HUES64 (cell line): ENCODE results near the gene SPSB3.

Experiments
- H3K27ac ChIP-seq: 2 replicates; pipeline ENCODE4 v1.7.0; 2013; ENCODE audit warnings: low read depth, low read length, inconsistent platforms
- H3K27me3 ChIP-seq: 2 replicates; pipeline ENCODE4 v1.6.1; 2013; ENCODE audit warnings: mild to moderate bottlenecking, low read length; ENCODE audit not compliant: insufficient read depth
- H3K36me3 ChIP-seq: 2 replicates; pipeline ENCODE4 v1.6.1; 2013; ENCODE audit warnings: mild to moderate bottlenecking, low read length; ENCODE audit not compliant: insufficient read depth
- H3K4me1 ChIP-seq: 2 replicates; pipeline ENCODE4 v1.6.1; 2013; ENCODE audit warnings: mild to moderate bottlenecking, low read length, moderate library complexity; ENCODE audit not compliant: insufficient read depth
- H3K4me3 ChIP-seq: 2 replicates; pipeline ENCODE4 v1.5.1; 2013; ENCODE audit warnings: mild to moderate bottlenecking, low read length, moderate library complexity
- H3K9ac ChIP-seq: 2 replicates; pipeline ENCODE4 v1.6.1; 2013; ENCODE audit warnings: mild to moderate bottlenecking, low read depth, low read length
- H3K9me3 ChIP-seq: 2 replicates; pipeline ENCODE4 v1.6.1; 2013; ENCODE audit warnings: low read depth, low read length; ENCODE audit not compliant: insufficient read depth
- WGBS: fragments of 150-250, 120-280 bp; methylation state at CpG from one replicate; pipeline ENCODE4 v1.1.7; 2013; ENCODE audit warnings: missing lambda C conversion rate; 5-methylcytosine and 5-hydroxymethylcytosine counted together

SPSB3 gene

GRCh38 chr16:1729445-1729844 is 52.9 kb downstream of the SPSB3 start:
- Histone ChIP-seq H3K9me3 (no peaks in the 10 kb centered on the region), H3K9ac (no peak overlapping the region), H3K27ac (no peak overlapping the region), H3K27me3 (no peaks in the 10 kb centered on the region), H3K36me3 (peaks cover 11% of the 10 kb centered on the region), H3K4me3 (no peak overlapping the region), H3K4me1 (no peaks in the 10 kb centered on the region)
- 96% methylated on average over 35 of the region's 35 CpGs for WGBS

GRCh38 chr16:1729026-1729425 is 53.3 kb downstream of the SPSB3 start:
- peaks cover 11% of the 10 kb centered on the region; the same call in 1 of the 2 replicates for H3K36me3 ChIP-seq
- no peaks in the 10 kb centered on the region for H3K27me3 ChIP-seq
- WGBS, result 96% methylated on average over 18 of the region's 18 CpGs
- H3K4me1 ChIP-seq, result no peaks in the 10 kb centered on the region
- H3K4me3 ChIP-seq, result no peak overlapping the region
- H3K27ac ChIP-seq, result no peak overlapping the region
- H3K9ac ChIP-seq, result no peak overlapping the region
- H3K9me3 ChIP-seq, result no peaks in the 10 kb centered on the region

GRCh38 chr16:1727651-1728624 is 54.4 kb downstream of the SPSB3 start:
- Histone ChIP-seq H3K27ac (no peak overlapping the region), H3K4me1 (peaks cover 3% of the 10 kb centered on the region; the same call in 1 of the 2 replicates), H3K4me3 (no peak overlapping the region), H3K9me3 (no peaks in the 10 kb centered on the region), H3K36me3 (peaks cover 8% of the 10 kb centered on the region; the same call in 1 of the 2 replicates), H3K9ac (no peak overlapping the region), H3K27me3 (no peaks in the 10 kb centered on the region)
- 96% methylated on average over 37 of the region's 37 CpGs for WGBS
